ENCODE results near the gene HDAC4. TPM values are rescaled to one million over a fixed set of nuclear protein-coding genes. Genes with fewer than 3 reads are reported as not detected.

Gene HDAC4
- total and polyA plus RNA-seq, 2 experiments from 2014 or later = 8.1 to 41.8 TPM

- peaks cover 11% of the 10 kb centered on the region for H3K27me3 Mint-ChIP-seq (ENCODE audit: insufficient read depth, low read depth, poor library complexity)
- TF ChIP-seq CTCF (conservative IDR thresholded peaks at IDR 0.05; ENCODE audit: low read depth in 2 of 2) (no peak), REST (IDR thresholded peaks at IDR 0.05; ENCODE audit: unreplicated experiment) (no peak), JUNB (IDR thresholded peaks at IDR 0.05; ENCODE audit: unreplicated experiment) (no peak), EZH2phosphoT487 (IDR thresholded peaks at IDR 0.05; ENCODE audit: unreplicated experiment) (no peak), ZNF114 (CRISPR knock-in tag; IDR thresholded peaks at IDR 0.05) (no peak), STAT1 (IDR thresholded peaks at IDR 0.05; ENCODE audit: unreplicated experiment) (no peak), ZNF331 (CRISPR knock-in tag; IDR thresholded peaks at IDR 0.05; ENCODE audit: low read depth) (no peak), ETS1 (IDR thresholded peaks at IDR 0.05) (no peak), NANOG (IDR thresholded peaks at IDR 0.05; ENCODE audit: borderline replicate concordance) (no peak), EZH2 (IDR thresholded peaks at IDR 0.05; ENCODE audit: low read depth, unreplicated experiment) (no peak), ZNF462 (CRISPR knock-in tag; IDR thresholded peaks at IDR 0.05) (no peak)
- no peak overlapping the region for H3K27ac Mint-ChIP-seq
- H3K36me3 Mint-ChIP-seq (ENCODE audit: low read depth) = peaks cover 35% of the 10 kb centered on the region
- Histone ChIP-seq H3K4me2 (no peak overlapping the region), H4K20me1 (replicated peaks; ENCODE audit: insufficient read depth) (no peaks in the 10 kb centered on the region; the same call in 1 of the 2 replicates), H3K9me2 (ENCODE audit: insufficient read depth) (no peaks in the 10 kb centered on the region), H3F3A (replicated peaks; ENCODE audit: low read depth) (no peaks in the 10 kb centered on the region), H3K4me3 (no peak overlapping the region), H3K4me1 (ENCODE audit: insufficient read depth) (no peaks in the 10 kb centered on the region), H3K79me2 (replicated peaks; ENCODE audit: insufficient read depth) (no peaks in the 10 kb centered on the region), H3K36me3 (ENCODE audit: insufficient read depth) (no peaks in the 10 kb centered on the region), H2AFZ (no peak overlapping the region), H3K27me3 (ENCODE audit: insufficient read depth) (no peaks in the 10 kb centered on the region), H3K27ac (ENCODE audit: low read depth) (no peak overlapping the region)
- no peaks in the 10 kb centered on the region for H3K9me3 Mint-ChIP-seq
- DNase-seq (ENCODE audit: low spot score) = no peak
- H3K4me3 Mint-ChIP-seq = no peak overlapping the region
- no peak for ATAC-seq
- peaks cover under 1% of the 10 kb centered on the region for H3K4me1 Mint-ChIP-seq
Measured at GRCh38 chr2:239152916-239153305, 247.9 kb downstream of the HDAC4 start.

Data from GM23338 (cell line).